HepG2 (cell line): ENCODE measurements around the gene WFDC12. TPM values are rescaled to one million over a fixed set of nuclear protein-coding genes. Genes with fewer than 3 reads are reported as not detected.

Experiments
- ATAC-seq: fragments of 200-7000 bp; cut with Tn5 transposase; 3 replicates; pipeline ENCODE4 v1.9.1; 2020; ENCODE audit warnings: mild to moderate bottlenecking, moderate library complexity
- BruUV-seq: library from RNA; stranded (reverse); fragments of 400-500 nt; replicated peaks from 2 replicates; lab custom pipeline; 2021; lab: Mats Ljungman, UMichigan
- CTCF ChIA-PET: fragments of 300-600 bp; formaldehyde crosslinking; extraction: SDS; loops from one replicate; lab custom pipeline; 2021; ENCODE audit warnings: low total read pairs, inconsistent platforms, low intra/inter-chr PET ratio; lab: Yijun Ruan, JAX
- POLR2A ChIA-PET: fragments of 350-600 bp; sonication (Branson Sonifier 250); formaldehyde crosslinking; loops from one replicate; lab custom pipeline; 2020; ENCODE audit warnings: antibody characterized with exemption, inconsistent platforms; lab: Yijun Ruan, JAX
- DNase-seq: peaks from one replicate; pipeline ENCODE4 v3.0.0-alpha.2; 2015; ENCODE audit warnings: low spot score
- FAIRE-seq: peaks from 3 replicates; lab custom pipeline; 2011; peaks lifted over from hg19 to GRCh38; lab: Jason Lieb, UNC
- H2AFZ ChIP-seq: one replicate; pipeline ENCODE4 v1.6.1; 2011; ENCODE audit warnings: low read length, inconsistent platforms
- H3K27ac ChIP-seq: fragments of 300-600 bp; 3 replicates; pipeline ENCODE4 v1.8.0; 2011; ENCODE audit warnings: mixed run types, mild to moderate bottlenecking, mixed read lengths, low read length, inconsistent platforms; ENCODE audit not compliant: insufficient read depth; ENCODE audit errors: extremely low read length
- H3K27me3 ChIP-seq, 2 experiments: fragments of 200-600 bp in 1 of 2; 2 replicates in 1 of 2; 3 replicates in 1 of 2; pipeline versions ENCODE4 v1.6.0 to v1.8.0; 2011; ENCODE audit warnings: low read length in 2 of 2, mild to moderate bottlenecking in 2 of 2, moderate library complexity in 2 of 2, inconsistent platforms in 1 of 2; ENCODE audit not compliant: insufficient read depth in 2 of 2, control insufficient read depth in 1 of 2
- H3K36me3 ChIP-seq, 2 experiments: fragments of 200-600 bp in 1 of 2; replicated peaks in 1 of 2; 2 replicates in 1 of 2; 3 replicates in 1 of 2; pipeline versions ENCODE4 v1.5.1 to v1.8.0; 2011; ENCODE audit warnings: low read length in 2 of 2, inconsistent platforms in 1 of 2; ENCODE audit not compliant: insufficient read depth in 2 of 2, control insufficient read depth in 1 of 2
- H3K4me1 ChIP-seq: 2 replicates; pipeline ENCODE4 v1.5.1; 2012; ENCODE audit warnings: low read length, inconsistent platforms; ENCODE audit not compliant: insufficient read depth
- H3K4me2 ChIP-seq: 2 replicates; pipeline ENCODE4 v1.6.0; 2011; ENCODE audit warnings: low read depth, low read length, inconsistent platforms
- H3K4me3 ChIP-seq, 3 experiments: fragments of 200-600 bp in 1 of 3; sonication (generic), shearing (Covaris generic) in 1 of 3; replicated peaks in 1 of 3; 2 replicates each; pipeline ENCODE4 v1.5.1; 2011 to 2016; ENCODE audit warnings: low read length in 3 of 3, inconsistent platforms in 2 of 3, low read depth in 2 of 3, mild to moderate bottlenecking in 2 of 3, control low read depth in 1 of 3, mixed read lengths in 1 of 3; ENCODE audit not compliant: insufficient read depth in 1 of 3
- H3K79me2 ChIP-seq: one replicate; pipeline ENCODE4 v1.6.1; 2011; ENCODE audit warnings: low read length, inconsistent platforms; ENCODE audit not compliant: insufficient read depth
- H3K9ac ChIP-seq: 2 replicates; pipeline ENCODE4 v1.6.0; 2011; ENCODE audit warnings: mild to moderate bottlenecking, low read depth, low read length, inconsistent platforms; ENCODE audit not compliant: insufficient read depth
- H3K9me3 ChIP-seq: 2 replicates; pipeline ENCODE4 v1.5.1; 2012; ENCODE audit warnings: mild to moderate bottlenecking, low read length
- H4K20me1 ChIP-seq: 2 replicates; pipeline ENCODE4 v1.6.0; 2011; ENCODE audit warnings: inconsistent platforms, mild to moderate bottlenecking, low read length, moderate library complexity; ENCODE audit not compliant: insufficient read depth
- CEBPB ChIP-seq: IDR thresholded peaks from 2 replicates; pipeline ENCODE4 v1.6.1; 2011; ENCODE audit warnings: low read depth, low read length, improper control_type of control experiment, borderline replicate concordance
- FOXC1 ChIP-seq: sonication (generic); formaldehyde crosslinking; IDR thresholded peaks from 2 replicates; pipeline ENCODE4 v1.8.0; 2022; ENCODE audit warnings: mild to moderate bottlenecking, missing genetic modification reagents, borderline replicate concordance
- FOXO1 ChIP-seq: sonication (generic); formaldehyde crosslinking; IDR thresholded peaks from 2 replicates; pipeline ENCODE4 v1.4.0; 2020; ENCODE audit warnings: missing genetic modification reagents
- FOXP1 ChIP-seq, 2 experiments: fragments of 450-650 bp in 1 of 2; IDR thresholded peaks; 2 replicates each; pipeline ENCODE4 v1.6.1; 2017 to 2018; ENCODE audit warnings: antibody characterized with exemption in 1 of 2
- GPN1 ChIP-seq: sonication (generic); formaldehyde crosslinking; IDR thresholded peaks from 2 replicates; pipeline ENCODE4 v1.5.1; 2020; ENCODE audit warnings: missing genetic modification reagents, borderline replicate concordance
- HNF4A ChIP-seq: sonication (generic); formaldehyde crosslinking; IDR thresholded peaks from 2 replicates; pipeline ENCODE4 v1.4.0; 2020; ENCODE audit warnings: missing genetic modification reagents
- KDM5B ChIP-seq: sonication (generic); formaldehyde crosslinking; IDR thresholded peaks from 2 replicates; pipeline ENCODE4 v1.4.0; 2020; ENCODE audit warnings: missing genetic modification reagents, mild to moderate bottlenecking, borderline replicate concordance
- NFE2L1 ChIP-seq: sonication (generic); formaldehyde crosslinking; IDR thresholded peaks from 2 replicates; pipeline ENCODE4 v1.4.0; 2020; ENCODE audit warnings: missing genetic modification reagents, mild to moderate bottlenecking, borderline replicate concordance
- NR2C2 ChIP-seq: sonication (generic); formaldehyde crosslinking; IDR thresholded peaks from 2 replicates; pipeline ENCODE4 v1.4.0; 2020; ENCODE audit warnings: missing genetic modification reagents, mild to moderate bottlenecking, moderate library complexity, borderline replicate concordance
- PRDM4 ChIP-seq: sonication (generic); formaldehyde crosslinking; IDR thresholded peaks from 2 replicates; pipeline ENCODE4 v1.9.0; 2021; ENCODE audit warnings: missing genetic modification reagents, borderline replicate concordance
- RARA ChIP-seq: IDR thresholded peaks from 2 replicates; pipeline ENCODE4 v1.6.1; 2016; ENCODE audit warnings: missing genetic modification reagents, missing compliant biosample characterization
- ZBTB43 ChIP-seq: sonication (generic); formaldehyde crosslinking; conservative IDR thresholded peaks from 2 replicates; pipeline ENCODE4 v1.4.0; 2020; ENCODE audit warnings: missing genetic modification reagents
- ZNF121 ChIP-seq: sonication (generic); formaldehyde crosslinking; IDR thresholded peaks from 2 replicates; pipeline ENCODE4 v1.5.0; 2020; ENCODE audit warnings: mild to moderate bottlenecking, missing genetic modification reagents
- ZNF543 ChIP-seq: sonication (generic); formaldehyde crosslinking; IDR thresholded peaks from 2 replicates; pipeline ENCODE4 v1.4.0; 2020; ENCODE audit warnings: mild to moderate bottlenecking, missing genetic modification reagents
- ZNF598 ChIP-seq: sonication (generic); formaldehyde crosslinking; IDR thresholded peaks from 2 replicates; pipeline ENCODE4 v1.5.1; 2020; ENCODE audit warnings: mild to moderate bottlenecking, missing genetic modification reagents, borderline replicate concordance
- WGBS: methylation state at CpG from one replicate; pipeline ENCODE4 v1.1.6; 2017; ENCODE audit warnings: low lambda C conversion rate; 5-methylcytosine and 5-hydroxymethylcytosine counted together
- in situ Hi-C: cut with HindIII; loops from 2 replicates; pipeline ENCODE4 v1.10.0; 2017; ENCODE audit warnings: low pct_unique_long_range_greater_than_20kb; ENCODE audit not compliant: extremely low pct_ligation_motif_present
- intact Hi-C: fragments of 100-400 bp; cut with micrococcal nuclease; formaldehyde crosslinking; loops from one replicate; pipeline ENCODE4 v1.10.0; 2022; ENCODE audit not compliant: unreplicated experiment
- polyA plus RNA-seq, 8 experiments: library from polyadenylated mRNA; depleted of rRNA in 3 of 8; stranded (reverse) in 7 of 8; unstranded in 1 of 8; fragments of >200 nt; fragmentation: Illumina TruSeq in 4 of 8; extraction: Trizol in 4 of 8; gene quantifications; 2 replicates each; pipeline versions ENCODE4 v1.2.1 to v1.2.3, GENCODE V29; 2011 to 2016; ENCODE audit warnings: low read depth in 4 of 8, missing spikeins in 1 of 8, mixed read lengths in 1 of 8; ENCODE audit not compliant: insufficient read depth in 1 of 8
- total RNA-seq, 5 experiments: library from RNA; depleted of rRNA; stranded (reverse); fragments of >200 nt; fragmentation: Illumina TruSeq; extraction: Trizol; gene quantifications; 2 replicates each; pipeline ENCODE4 v1.2.3, GENCODE V29; 2016; ENCODE audit warnings: low read depth in 1 of 5
- TF ChIP-seq, protein P1 (sequence below): IDR thresholded peaks from 2 replicates; pipeline ENCODE4 v1.6.1; 2016; ENCODE audit warnings: missing compliant biosample characterization, missing genetic modification reagents, borderline replicate concordance
- TF ChIP-seq, protein P2 (sequence below): sonication (generic); formaldehyde crosslinking; IDR thresholded peaks from 2 replicates; pipeline ENCODE4 v1.8.0; 2022; ENCODE audit warnings: missing genetic modification reagents, mild to moderate bottlenecking, inconsistent platforms, borderline replicate concordance

Gene WFDC12
- total and polyA plus RNA-seq, 2 of the 13 experiments (the other 11 are each of a cell fraction or from before 2014, with no cell fraction given), result not detected

DNA sequence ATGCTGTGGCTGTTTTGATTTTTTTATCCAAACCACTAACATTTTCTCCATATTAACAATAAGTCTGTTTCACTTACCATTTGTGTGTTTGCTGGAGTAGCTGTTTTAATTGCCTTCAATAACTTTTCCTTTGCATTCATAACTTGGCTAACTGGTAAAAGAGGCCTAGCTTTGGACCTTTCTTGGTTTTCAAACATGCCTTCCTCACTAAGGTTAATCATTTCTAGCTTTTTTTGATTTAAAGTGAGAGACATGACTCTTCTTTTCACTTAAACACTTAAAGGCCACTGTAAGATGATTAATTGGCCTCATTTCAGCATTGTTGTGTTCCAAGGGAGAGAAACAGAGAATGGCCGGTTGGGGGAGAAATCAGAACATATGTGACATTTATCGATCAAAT lies 2.9 kb downstream of the WFDC12 start (continued):
- no peak for TF ChIP-seq ZNF598 (CRISPR knock-in tag)
- no peak for TF ChIP-seq FOXC1 (CRISPR knock-in tag)
- TF ChIP-seq ZBTB43, result no peak
- no peak for TF ChIP-seq NR2C2
- no peak for TF ChIP-seq KDM5B (CRISPR knock-in tag)
- TF ChIP-seq ZNF543 (CRISPR knock-in tag), result no peak

DNA sequence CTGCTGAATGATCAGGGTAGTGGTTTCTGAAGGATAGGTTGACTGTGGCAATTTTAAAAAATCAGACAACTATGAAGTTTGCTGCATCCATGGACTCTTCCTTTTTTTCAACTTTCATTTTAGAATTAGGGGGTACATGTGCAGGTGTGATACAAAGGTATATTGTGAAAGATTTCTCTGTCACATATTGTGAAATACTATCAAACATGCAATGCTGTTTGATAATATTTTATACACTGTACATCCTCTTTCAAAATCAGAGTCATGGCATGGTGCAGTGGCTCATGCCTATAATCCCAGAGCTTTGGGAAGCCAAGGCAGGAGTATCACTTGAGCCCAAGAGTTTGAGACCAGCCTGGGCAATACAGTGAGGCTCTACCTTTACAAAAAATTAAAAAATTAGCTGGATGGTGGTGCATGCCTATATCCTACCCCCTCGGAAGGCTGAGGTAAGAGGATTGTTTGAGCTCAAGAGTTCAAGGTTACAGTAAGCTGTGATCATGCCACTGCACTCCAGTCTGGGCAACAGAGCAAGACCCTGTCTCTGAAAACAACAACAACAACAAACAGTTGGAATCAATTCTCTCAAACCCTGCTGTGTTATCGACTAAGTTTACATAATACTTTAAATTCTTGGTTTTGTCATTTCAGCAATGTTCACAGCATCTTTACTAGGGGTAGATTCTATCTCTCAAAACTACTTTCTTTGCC lies 4.6 kb downstream of the WFDC12 start:
- ATAC-seq, result no peak
- FAIRE-seq, result peak; percentile 12

More for the DNA sequence above, 4.6 kb downstream of the WFDC12 start:
- intact Hi-C loops (no loop called here), in situ Hi-C loops (no loop called here)
- H3K79me2 ChIP-seq, result no peaks in the 10 kb centered on the region
- 3% methylated on average over 2 of the region's 2 CpGs for WGBS
- no peaks in the 10 kb centered on the region for H3K36me3 ChIP-seq
- no peaks in the 10 kb centered on the region for H4K20me1 ChIP-seq
- BruUV-seq, result no TSS peak
- CTCF ChIA-PET, result no interaction called here
- POLR2A ChIA-PET, result no interaction called here
- TF ChIP-seq FOXO1 (peak; percentile 34; the same call in 1 of the 2 replicates), PRDM4 (no peak), CEBPB (peak; percentile 88), RARA (CRISPR knock-in tag) (peak; percentile 30; the same call in 1 of the 2 replicates), ZNF121 (peak; percentile 93), HNF4A (CRISPR knock-in tag) (peak; percentile 48; the same call in 1 of the 2 replicates), NFE2L1 (CRISPR knock-in tag) (no peak), FOXP1 (IDR thresholded peaks at IDR 0.05) (no peak), FOXP1 (CRISPR knock-in tag; IDR thresholded peaks at IDR 0.05) (0 out of 2 replicates have a peak, but pooled peaks have one; percentile 27), GPN1 (CRISPR knock-in tag) (no peak)
- TF ChIP-seq, protein P1, sequence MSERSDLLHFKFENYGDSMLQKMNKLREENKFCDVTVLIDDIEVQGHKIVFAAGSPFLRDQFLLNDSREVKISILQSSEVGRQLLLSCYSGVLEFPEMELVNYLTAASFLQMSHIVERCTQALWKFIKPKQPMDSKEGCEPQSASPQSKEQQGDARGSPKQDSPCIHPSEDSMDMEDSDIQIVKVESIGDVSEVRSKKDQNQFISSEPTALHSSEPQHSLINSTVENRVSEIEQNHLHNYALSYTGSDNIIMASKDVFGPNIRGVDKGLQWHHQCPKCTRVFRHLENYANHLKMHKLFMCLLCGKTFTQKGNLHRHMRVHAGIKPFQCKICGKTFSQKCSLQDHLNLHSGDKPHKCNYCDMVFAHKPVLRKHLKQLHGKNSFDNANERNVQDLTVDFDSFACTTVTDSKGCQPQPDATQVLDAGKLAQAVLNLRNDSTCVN (CRISPR knock-in tag), result no peak
- TF ChIP-seq, protein P2, sequence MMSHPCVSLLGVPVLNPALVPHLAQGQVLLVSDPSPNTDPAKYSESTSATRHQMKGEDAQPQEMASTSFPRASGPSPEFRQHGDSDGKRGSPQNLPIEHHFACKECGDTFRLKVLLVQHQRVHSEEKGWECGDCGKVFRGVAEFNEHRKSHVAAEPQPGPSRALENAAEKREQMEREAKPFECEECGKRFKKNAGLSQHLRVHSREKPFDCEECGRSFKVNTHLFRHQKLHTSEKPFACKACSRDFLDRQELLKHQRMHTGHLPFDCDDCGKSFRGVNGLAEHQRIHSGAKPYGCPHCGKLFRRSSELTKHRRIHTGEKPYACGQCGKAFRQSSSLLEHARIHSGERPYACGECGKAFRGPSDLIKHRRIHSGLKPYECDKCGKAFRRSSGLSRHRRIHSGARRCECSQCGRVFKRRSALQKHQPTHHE (CRISPR knock-in tag), result no peak
- no peaks in the 10 kb centered on the region for H3K9me3 ChIP-seq
- no peak for DNase-seq
- peaks cover 8 to 15% of the 10 kb centered on the region in 2 experiments; a peak in 3 of 5 replicates for H3K27me3 ChIP-seq
- H3K4me3 ChIP-seq, result no peak overlapping the region
- no peak overlapping the region for H2AFZ ChIP-seq
- no peak overlapping the region for H3K4me2 ChIP-seq
- peaks cover 7% of the 10 kb centered on the region; the same call in 1 of the 2 replicates for H3K4me1 ChIP-seq
- H3K9ac ChIP-seq, result no peak overlapping the region
- H3K27ac ChIP-seq, result no peak overlapping the region
